HG02642 (cell line): ENCODE data around the gene MYL12B.
"Not testable (repeated sequence)": the region's sequence is repeated elsewhere in the genome, so short reads cannot be mapped to it uniquely, and the experiment has no call there.

Experiments used
- ATAC-seq: cut with Tn5 transposase; IDR thresholded peaks from one replicate; pipeline ENCODE4 v1.9.1; 2021; ENCODE audit warnings: mild to moderate bottlenecking; ENCODE audit not compliant: unreplicated experiment, poor library complexity

The MYL12B gene

GRCh38 chr18:3293196-3293951 lies 31.4 kb downstream of the MYL12B start:
- no peak for ATAC-seq

GRCh38 chr18:3294435-3295080 lies 32.6 kb downstream of the MYL12B start:
- no peak for ATAC-seq

GRCh38 chr18:3297025-3297984 lies 35.4 kb downstream of the MYL12B start:
- peak; percentile 100 for ATAC-seq

- ATAC-seq = no peak
These were observed 42.9 kb downstream of the MYL12B start for GRCh38 chr18:3304832-3305231.

- ATAC-seq = no peak
These were observed 43.4 kb downstream of the MYL12B start for GRCh38 chr18:3305354-3305762.

- ATAC-seq = no peak
These were observed 44.0 kb downstream of the MYL12B start for GRCh38 chr18:3305933-3306332.

- no peak for ATAC-seq
These were observed 44.5 kb downstream of the MYL12B start for GRCh38 chr18:3306391-3306790.

GRCh38 chr18:3313685-3314084 lies 51.8 kb downstream of the MYL12B start:
- ATAC-seq = no peak

GRCh38 chr18:3315344-3315743 lies 53.4 kb downstream of the MYL12B start:
- ATAC-seq = not testable (repeated sequence)

- ATAC-seq = no peak
These were observed 57.5 kb downstream of the MYL12B start for GRCh38 chr18:3319399-3319798.

- ATAC-seq = no peak
These were observed 58.0 kb downstream of the MYL12B start for GRCh38 chr18:3319894-3320454.

- no peak for ATAC-seq
These were observed 59.3 kb downstream of the MYL12B start for GRCh38 chr18:3321133-3321812.

- peak; percentile 60 for ATAC-seq
These were observed 62.0 kb downstream of the MYL12B start for GRCh38 chr18:3323900-3324299.
